HEK293T (cell line): ENCODE results near the gene PTPRH.

Source experiments
- ARNT ChIP-seq: fragments of 450-650 bp; IDR thresholded peaks from 2 replicates; pipeline ENCODE4 v1.6.1; 2017; ENCODE audit warnings: mild to moderate bottlenecking
- BHLHE40 ChIP-seq: fragments of 450-650 bp; IDR thresholded peaks from 2 replicates; pipeline ENCODE4 v1.6.1; 2016; ENCODE audit warnings: mild to moderate bottlenecking, moderate library complexity, borderline replicate concordance
- ELF4 ChIP-seq: fragments of 450-650 bp; IDR thresholded peaks from 2 replicates; pipeline ENCODE4 v1.6.1; 2017; ENCODE audit warnings: antibody characterized with exemption
- FOXA1 ChIP-seq: fragments of 450-650 bp; IDR thresholded peaks from 2 replicates; pipeline ENCODE4 v1.6.1; 2016; ENCODE audit warnings: mild to moderate bottlenecking
- FOXM1 ChIP-seq: fragments of 450-650 bp; IDR thresholded peaks from 2 replicates; pipeline ENCODE4 v1.6.1; 2017; ENCODE audit warnings: mild to moderate bottlenecking, borderline replicate concordance
- HDGF ChIP-seq: fragments of 450-650 bp; IDR thresholded peaks from 2 replicates; pipeline ENCODE4 v1.6.1; 2017; ENCODE audit warnings: antibody characterized with exemption, borderline replicate concordance
- LEF1 ChIP-seq: fragments of 450-650 bp; IDR thresholded peaks from 2 replicates; pipeline ENCODE4 v1.6.1; 2017; ENCODE audit warnings: mild to moderate bottlenecking, borderline replicate concordance
- NFRKB ChIP-seq: fragments of 450-650 bp; IDR thresholded peaks from 2 replicates; pipeline ENCODE4 v1.6.1; 2016; ENCODE audit warnings: mild to moderate bottlenecking, moderate library complexity
- SP1 ChIP-seq: fragments of 450-650 bp; IDR thresholded peaks from 2 replicates; pipeline ENCODE4 v1.6.1; 2017
- SUZ12 ChIP-seq: fragments of 450-650 bp; IDR thresholded peaks from 2 replicates; pipeline ENCODE4 v1.6.1; 2016; ENCODE audit warnings: mild to moderate bottlenecking
- TARDBP ChIP-seq: fragments of 450-650 bp; IDR thresholded peaks from 2 replicates; pipeline ENCODE4 v1.6.1; 2016
- ZNF384 ChIP-seq: fragments of 450-650 bp; IDR thresholded peaks from 2 replicates; pipeline ENCODE4 v1.6.1; 2016
- TF ChIP-seq, protein P1 (sequence below): fragments of 450-650 bp; IDR thresholded peaks from 2 replicates; pipeline ENCODE4 v1.6.1; 2016

DNA sequence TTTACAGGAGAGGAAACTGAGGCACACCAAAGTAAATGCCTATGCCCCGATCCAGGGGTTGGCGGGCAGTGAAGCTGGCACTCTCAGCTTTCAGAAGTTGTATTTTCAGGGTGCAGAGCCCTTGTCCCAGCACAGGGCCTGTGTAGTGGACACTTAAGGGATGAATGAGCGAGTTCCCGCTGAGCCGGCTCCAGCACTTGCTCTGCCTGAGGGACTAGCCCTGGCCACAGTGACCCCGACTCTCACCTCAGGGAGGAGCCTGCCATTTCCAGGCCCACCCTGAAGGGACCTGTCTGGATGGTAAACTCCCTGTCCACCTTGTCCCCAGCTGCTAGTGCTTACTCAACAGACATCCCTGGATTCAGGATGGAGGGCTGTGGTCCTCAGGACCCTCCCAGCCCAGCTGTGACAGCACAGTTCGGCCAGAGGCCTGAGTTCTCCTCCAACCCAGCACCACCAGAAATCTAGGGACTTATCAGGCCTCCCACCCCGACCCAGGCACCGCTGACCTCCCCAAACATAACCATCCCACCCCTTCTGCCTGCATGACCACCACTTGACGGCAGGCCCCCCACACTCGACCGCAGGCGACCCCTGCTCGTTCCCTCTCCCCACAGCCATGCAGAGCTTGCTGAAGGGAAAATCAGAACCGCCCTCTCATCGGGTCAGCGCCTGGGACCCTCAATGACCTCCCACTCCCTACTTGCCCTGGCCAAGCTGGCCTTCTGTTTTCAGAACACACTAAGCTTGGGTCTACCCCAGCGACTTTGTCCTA lies 41.1 kb upstream of the PTPRH start:
- TF ChIP-seq SP1 = no peak
- TF ChIP-seq BHLHE40 = no peak
- no peak for TF ChIP-seq LEF1
- no peak for TF ChIP-seq ELF4
- no peak for TF ChIP-seq NFRKB
- no peak for TF ChIP-seq FOXM1
- no peak for TF ChIP-seq SUZ12
- TF ChIP-seq FOXA1 = no peak
- TF ChIP-seq ZNF384 = no peak
- TF ChIP-seq TARDBP = no peak
- TF ChIP-seq HDGF = no peak
- TF ChIP-seq, protein P1, sequence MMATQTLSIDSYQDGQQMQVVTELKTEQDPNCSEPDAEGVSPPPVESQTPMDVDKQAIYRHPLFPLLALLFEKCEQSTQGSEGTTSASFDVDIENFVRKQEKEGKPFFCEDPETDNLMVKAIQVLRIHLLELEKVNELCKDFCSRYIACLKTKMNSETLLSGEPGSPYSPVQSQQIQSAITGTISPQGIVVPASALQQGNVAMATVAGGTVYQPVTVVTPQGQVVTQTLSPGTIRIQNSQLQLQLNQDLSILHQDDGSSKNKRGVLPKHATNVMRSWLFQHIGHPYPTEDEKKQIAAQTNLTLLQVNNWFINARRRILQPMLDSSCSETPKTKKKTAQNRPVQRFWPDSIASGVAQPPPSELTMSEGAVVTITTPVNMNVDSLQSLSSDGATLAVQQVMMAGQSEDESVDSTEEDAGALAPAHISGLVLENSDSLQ = no peak
- no peak for TF ChIP-seq ARNT
